Measurements from ENCODE around the gene PPFIA3. TPM values are rescaled to one million over a fixed set of nuclear protein-coding genes. Genes with fewer than 3 reads are reported as not detected.
"Not testable (repeated sequence)": the region's sequence is repeated elsewhere in the genome, so short reads cannot be mapped to it uniquely, and the experiment has no call there.

The PPFIA3 gene
- total RNA-seq, 1 experiment from 2014 or later: 5.4 TPM

GRCh38 chr19:49116544-49116943 is 2.8 kb upstream of the PPFIA3 start:
- Histone ChIP-seq H3K36me3 (ENCODE audit: insufficient read depth, low read length) (no peaks in the 10 kb centered on the region), H3K4me2 (ENCODE audit: low read depth, low read length, poor library complexity, severe bottlenecking) (no peak overlapping the region), H3K9me2 (replicated peaks; ENCODE audit: insufficient read depth, low read length) (no peaks in the 10 kb centered on the region), H3K4me3 (ENCODE audit: low read length) (no peak overlapping the region), H3K9ac (ENCODE audit: low read length) (no peak overlapping the region), H3K27me3 (ENCODE audit: low read length) (no peaks in the 10 kb centered on the region; the same call in 1 of the 2 replicates), H4K20me1 (ENCODE audit: insufficient read depth, low read depth, low read length) (no peaks in the 10 kb centered on the region), H3K79me2 (ENCODE audit: low read length) (no peaks in the 10 kb centered on the region), H3K9me3 (ENCODE audit: low read length) (no peaks in the 10 kb centered on the region), H3K27ac (ENCODE audit: low read length) (no peak overlapping the region), H3K4me1 (ENCODE audit: low read length) (peaks cover 46% of the 10 kb centered on the region), H2AFZ (ENCODE audit: low read length) (no peak overlapping the region)
- DNase-seq: peak; percentile 71

GRCh38 chr19:49117677-49118564 is 1.4 kb upstream of the PPFIA3 start:
- H2AFZ ChIP-seq (ENCODE audit: low read length): no peak overlapping the region; the same call in 1 of the 2 replicates
- H3K4me1 ChIP-seq (ENCODE audit: low read length): peaks cover 46% of the 10 kb centered on the region
- H3K4me3 ChIP-seq (ENCODE audit: low read length): peak overlapping the region; percentile 69
- H3K79me2 ChIP-seq (ENCODE audit: low read length): no peaks in the 10 kb centered on the region
- H3K27ac ChIP-seq (ENCODE audit: low read length): 0 out of 2 replicates have a peak overlapping the region, but pooled peaks have one; percentile 5
- H3K36me3 ChIP-seq (ENCODE audit: insufficient read depth, low read length): no peaks in the 10 kb centered on the region
- no peaks in the 10 kb centered on the region; the same call in 1 of the 2 replicates for H3K27me3 ChIP-seq (ENCODE audit: low read length)
- H3K9ac ChIP-seq (ENCODE audit: low read length): peak overlapping the region; percentile 80
- H3K9me3 ChIP-seq (ENCODE audit: low read length): no peaks in the 10 kb centered on the region
- no peak for DNase-seq
- no peaks in the 10 kb centered on the region for H3K9me2 ChIP-seq (replicated peaks; ENCODE audit: insufficient read depth, low read length)
- H4K20me1 ChIP-seq (ENCODE audit: insufficient read depth, low read depth, low read length): no peaks in the 10 kb centered on the region
- peak overlapping the region; percentile 83 for H3K4me2 ChIP-seq (ENCODE audit: low read depth, low read length, poor library complexity, severe bottlenecking)

- H3K9me2 ChIP-seq (replicated peaks; ENCODE audit: insufficient read depth, low read length): no peaks in the 10 kb centered on the region
- H3K27ac ChIP-seq (ENCODE audit: low read length): peak within 1 kb of the TSS; percentile 5; the same call in 1 of the 2 replicates
- peak within 1 kb of the TSS; percentile 80 for H3K9ac ChIP-seq (ENCODE audit: low read length)
- no peaks in the 10 kb centered on the region for H3K36me3 ChIP-seq (ENCODE audit: insufficient read depth, low read length)
- no peaks in the 10 kb centered on the region for H3K79me2 ChIP-seq (ENCODE audit: low read length)
- H2AFZ ChIP-seq (ENCODE audit: low read length): peak within 1 kb of the TSS; percentile 97; the same call in 1 of the 2 replicates
- no peaks in the 10 kb centered on the region for H3K9me3 ChIP-seq (ENCODE audit: low read length)
- H4K20me1 ChIP-seq (ENCODE audit: insufficient read depth, low read depth, low read length): no peaks in the 10 kb centered on the region
- DNase-seq: peak; percentile 99
- H3K4me2 ChIP-seq (ENCODE audit: low read depth, low read length, poor library complexity, severe bottlenecking): peak within 1 kb of the TSS; percentile 83
- H3K27me3 ChIP-seq (ENCODE audit: low read length): no peaks in the 10 kb centered on the region; the same call in 1 of the 2 replicates
- H3K4me1 ChIP-seq (ENCODE audit: low read length): peaks cover 43% of the 10 kb centered on the region
- H3K4me3 ChIP-seq (ENCODE audit: low read length): peak within 1 kb of the TSS; percentile 69
These were observed 556 bp upstream of the PPFIA3 start, which contains the start of gene C19orf73 for GRCh38 chr19:49118565-49119410. Gene C19orf73, minus strand, starts transcription at chr19:49119143. Its CDS starts 121 bp downstream, at chr19:49119022.

- Histone ChIP-seq H3K79me2 (ENCODE audit: low read length) (no peaks in the 10 kb centered on the region), H2AFZ (ENCODE audit: low read length) (no peak overlapping the region), H3K9me3 (ENCODE audit: low read length) (no peaks in the 10 kb centered on the region), H3K4me3 (ENCODE audit: low read length) (peak overlapping the region; percentile 69; the same call in 1 of the 2 replicates), H3K9me2 (replicated peaks; ENCODE audit: insufficient read depth, low read length) (no peaks in the 10 kb centered on the region), H3K4me1 (ENCODE audit: low read length) (peaks cover 33% of the 10 kb centered on the region), H3K36me3 (ENCODE audit: insufficient read depth, low read length) (no peaks in the 10 kb centered on the region), H3K27me3 (ENCODE audit: low read length) (no peaks in the 10 kb centered on the region; the same call in 1 of the 2 replicates), H3K4me2 (ENCODE audit: low read depth, low read length, poor library complexity, severe bottlenecking) (peak overlapping the region; percentile 83), H3K27ac (ENCODE audit: low read length) (no peak overlapping the region), H3K9ac (ENCODE audit: low read length) (peak overlapping the region; percentile 79; the same call in 1 of the 2 replicates), H4K20me1 (ENCODE audit: insufficient read depth, low read depth, low read length) (no peaks in the 10 kb centered on the region)
- no peak for DNase-seq
These were observed 960 bp downstream of the PPFIA3 start for GRCh38 chr19:49120325-49120683.

GRCh38 chr19:49120868-49121267 is 1.5 kb downstream of the PPFIA3 start:
- no peaks in the 10 kb centered on the region for H3K36me3 ChIP-seq (ENCODE audit: insufficient read depth, low read length)
- H3K9me3 ChIP-seq (ENCODE audit: low read length): no peaks in the 10 kb centered on the region
- no peak for DNase-seq
- H3K79me2 ChIP-seq (ENCODE audit: low read length): no peaks in the 10 kb centered on the region
- H3K27me3 ChIP-seq (ENCODE audit: low read length): no peaks in the 10 kb centered on the region; the same call in 1 of the 2 replicates
- no peak overlapping the region for H2AFZ ChIP-seq (ENCODE audit: low read length)
- H3K9me2 ChIP-seq (replicated peaks; ENCODE audit: insufficient read depth, low read length): no peaks in the 10 kb centered on the region
- no peak overlapping the region for H3K9ac ChIP-seq (ENCODE audit: low read length)
- H4K20me1 ChIP-seq (ENCODE audit: insufficient read depth, low read depth, low read length): no peaks in the 10 kb centered on the region
- no peak overlapping the region for H3K4me3 ChIP-seq (ENCODE audit: low read length)
- H3K4me2 ChIP-seq (ENCODE audit: low read depth, low read length, poor library complexity, severe bottlenecking): no peak overlapping the region
- H3K4me1 ChIP-seq (ENCODE audit: low read length): peaks cover 32% of the 10 kb centered on the region
- H3K27ac ChIP-seq (ENCODE audit: low read length): no peak overlapping the region

- H3K4me3 ChIP-seq (ENCODE audit: low read length): not testable (repeated sequence)
These were observed 2.5 kb downstream of the PPFIA3 start for GRCh38 chr19:49121841-49122240.

GRCh38 chr19:49123285-49123684 is 3.9 kb downstream of the PPFIA3 start:
- H3K4me3 ChIP-seq (ENCODE audit: low read length); H3K9ac ChIP-seq (ENCODE audit: low read length); DNase-seq; H3K9me2 ChIP-seq (replicated peaks; ENCODE audit: insufficient read depth, low read length); H3K79me2 ChIP-seq (ENCODE audit: low read length); H4K20me1 ChIP-seq (ENCODE audit: insufficient read depth, low read depth, low read length); H3K4me2 ChIP-seq (ENCODE audit: low read depth, low read length, poor library complexity, severe bottlenecking); H2AFZ ChIP-seq (ENCODE audit: low read length); H3K27ac ChIP-seq (ENCODE audit: low read length); H3K27me3 ChIP-seq (ENCODE audit: low read length); H3K36me3 ChIP-seq (ENCODE audit: insufficient read depth, low read length); H3K9me3 ChIP-seq (ENCODE audit: low read length): not testable (repeated sequence)
- H3K4me1 ChIP-seq (ENCODE audit: low read length): peaks cover 19% of the 10 kb centered on the region

More at GRCh38 chr19:49121841-49122240, 2.5 kb downstream of the PPFIA3 start:
- not testable (repeated sequence) for H3K9me2 ChIP-seq (replicated peaks; ENCODE audit: insufficient read depth, low read length); H3K79me2 ChIP-seq (ENCODE audit: low read length); H2AFZ ChIP-seq (ENCODE audit: low read length); DNase-seq; H3K9me3 ChIP-seq (ENCODE audit: low read length); H3K4me2 ChIP-seq (ENCODE audit: low read depth, low read length, poor library complexity, severe bottlenecking); H3K27ac ChIP-seq (ENCODE audit: low read length); H3K36me3 ChIP-seq (ENCODE audit: insufficient read depth, low read length); H3K9ac ChIP-seq (ENCODE audit: low read length); H4K20me1 ChIP-seq (ENCODE audit: insufficient read depth, low read depth, low read length); H3K27me3 ChIP-seq (ENCODE audit: low read length)
- peaks cover 23% of the 10 kb centered on the region for H3K4me1 ChIP-seq (ENCODE audit: low read length)
